Prostate gland (tissue), 2 donors: ENCODE data around the gene ATXN1.

Source experiments
- POLR2A ChIP-seq: fragments of 450-650 bp; IDR thresholded peaks from one replicate; pipeline ENCODE4 v1.6.1; 2016; ENCODE audit warnings: antibody characterized with exemption, mild to moderate bottlenecking
- POLR2AphosphoS5 ChIP-seq: sonication (generic); formaldehyde crosslinking; IDR thresholded peaks from one replicate; pipeline ENCODE4 v1.6.1; 2017; ENCODE audit warnings: antibody characterized with exemption
- TF ChIP-seq, protein P1 (sequence below), 4 experiments: fragments of 200-600 bp in 2 of 4; fragments of 450-650 bp in 2 of 4; sonication (generic) in 2 of 4; IDR thresholded peaks; 1 replicate in 3 of 4; 2 replicates in 1 of 4; pipeline ENCODE4 v1.5.1; 2016 to 2019; ENCODE audit warnings: antibody characterized with exemption in 4 of 4, mild to moderate bottlenecking in 2 of 4, moderate library complexity in 2 of 4

DNA sequence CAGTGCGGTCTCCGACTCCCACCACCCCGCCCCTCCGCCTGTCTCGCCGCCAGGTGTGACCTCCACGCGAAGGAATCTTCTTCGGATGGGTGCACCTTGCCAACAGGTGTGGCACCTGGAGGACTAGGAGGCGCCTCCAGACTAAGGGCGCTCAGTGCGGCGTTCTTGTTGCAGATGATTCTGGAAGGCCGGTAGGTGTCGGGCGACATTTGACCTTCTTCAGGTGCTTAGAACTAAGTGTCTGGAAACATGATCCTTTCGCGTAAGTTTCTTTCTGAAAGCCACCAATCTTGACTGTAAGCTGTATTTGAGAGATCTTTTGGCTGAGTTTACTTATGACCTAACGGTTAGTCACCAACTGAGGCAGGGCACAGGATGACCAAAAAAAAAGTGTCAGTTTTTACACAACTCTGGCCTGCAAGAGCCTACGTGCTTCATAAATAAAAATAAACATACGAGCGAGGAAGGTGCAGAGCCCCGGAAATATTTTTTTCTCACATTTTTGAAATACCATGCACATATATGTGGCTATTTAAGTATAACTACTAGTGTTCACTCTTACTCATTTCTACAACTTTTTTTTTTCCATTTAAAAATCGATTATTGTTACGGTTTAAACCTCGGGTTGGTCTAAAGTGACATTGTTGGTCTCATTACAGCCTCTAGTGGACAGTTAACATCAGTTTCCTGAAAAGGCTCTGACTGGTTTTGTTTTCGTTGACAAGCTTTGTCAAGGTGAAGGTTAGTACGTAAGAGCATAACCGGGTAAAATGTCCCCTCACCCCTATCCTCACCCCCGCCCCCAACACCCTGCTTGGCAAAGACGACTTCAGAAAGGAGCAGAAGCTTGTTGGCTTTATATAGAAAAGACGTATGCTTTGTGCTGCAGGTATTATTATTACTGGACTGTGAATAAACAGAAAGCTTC, 1.6 kb upstream of the ATXN1 start:
- TF ChIP-seq, protein P1, sequence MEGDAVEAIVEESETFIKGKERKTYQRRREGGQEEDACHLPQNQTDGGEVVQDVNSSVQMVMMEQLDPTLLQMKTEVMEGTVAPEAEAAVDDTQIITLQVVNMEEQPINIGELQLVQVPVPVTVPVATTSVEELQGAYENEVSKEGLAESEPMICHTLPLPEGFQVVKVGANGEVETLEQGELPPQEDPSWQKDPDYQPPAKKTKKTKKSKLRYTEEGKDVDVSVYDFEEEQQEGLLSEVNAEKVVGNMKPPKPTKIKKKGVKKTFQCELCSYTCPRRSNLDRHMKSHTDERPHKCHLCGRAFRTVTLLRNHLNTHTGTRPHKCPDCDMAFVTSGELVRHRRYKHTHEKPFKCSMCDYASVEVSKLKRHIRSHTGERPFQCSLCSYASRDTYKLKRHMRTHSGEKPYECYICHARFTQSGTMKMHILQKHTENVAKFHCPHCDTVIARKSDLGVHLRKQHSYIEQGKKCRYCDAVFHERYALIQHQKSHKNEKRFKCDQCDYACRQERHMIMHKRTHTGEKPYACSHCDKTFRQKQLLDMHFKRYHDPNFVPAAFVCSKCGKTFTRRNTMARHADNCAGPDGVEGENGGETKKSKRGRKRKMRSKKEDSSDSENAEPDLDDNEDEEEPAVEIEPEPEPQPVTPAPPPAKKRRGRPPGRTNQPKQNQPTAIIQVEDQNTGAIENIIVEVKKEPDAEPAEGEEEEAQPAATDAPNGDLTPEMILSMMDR (IDR thresholded peaks at IDR 0.05), result peak; percentile 60 to 87 (median 77)
- TF ChIP-seq POLR2AphosphoS5 (peak; percentile 19), POLR2A (peak; percentile 5)
